Midbrain (tissue), 1 donor: ENCODE measurements around the gene RBP5.
A peak's percentile ranks its signal among the peaks of the same experiment; 100 is the strongest.

Experiments used
- DNase-seq: peaks from one replicate; lab custom pipeline; 2025; lab: John Stamatoyannopoulos, UW

RBP5 gene

DNA sequence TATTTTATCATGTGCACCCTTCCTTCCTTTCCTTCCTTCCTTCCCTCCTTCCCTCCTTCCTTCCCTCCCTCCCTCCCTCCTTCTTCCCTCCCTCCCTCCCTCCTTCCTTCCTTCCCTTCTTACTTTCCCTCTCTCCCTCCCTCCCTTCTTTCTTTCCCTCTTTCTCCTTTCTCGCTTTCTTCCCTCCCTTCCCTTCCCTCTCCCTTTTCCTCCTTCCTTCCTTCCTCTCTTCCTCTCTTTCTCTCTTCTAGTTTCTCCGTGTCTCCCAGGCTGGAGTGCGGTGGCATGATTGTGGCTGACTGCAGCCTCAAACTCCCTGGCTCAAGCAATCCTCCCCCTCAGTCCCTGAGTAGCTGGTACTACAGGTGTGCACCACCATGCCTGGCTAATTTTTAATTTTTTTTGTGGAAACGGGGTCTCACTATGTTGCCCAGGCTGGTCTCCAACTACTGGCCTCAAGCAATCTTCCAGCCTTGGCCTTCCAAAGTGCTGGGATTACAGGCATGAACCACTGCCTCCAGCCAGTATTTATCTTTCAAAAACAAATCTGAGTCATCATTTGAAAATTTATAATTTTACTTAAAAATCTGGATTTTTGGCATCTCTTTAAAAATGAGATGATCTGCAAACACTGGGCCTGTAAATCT, 27.5 kb downstream of the RBP5 start:
- no peak for DNase-seq

DNA sequence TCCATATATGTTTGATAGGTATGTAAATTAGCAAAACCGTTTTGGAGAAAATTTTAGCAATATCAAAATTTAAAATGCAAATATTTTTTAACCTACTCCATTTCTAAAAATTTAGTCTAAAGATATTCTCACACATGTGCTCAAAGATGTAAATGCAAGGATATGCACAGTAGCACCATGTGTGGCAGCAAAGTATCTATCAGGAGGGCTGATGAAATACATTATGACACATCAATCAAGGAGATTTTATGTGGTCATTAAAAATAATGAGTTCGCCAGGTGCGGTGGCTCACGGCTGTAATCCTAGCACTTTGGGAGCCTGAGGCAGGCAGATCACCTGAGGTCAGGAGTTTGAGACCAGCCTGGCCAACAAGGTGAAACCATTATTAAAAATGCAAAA, 28.4 kb downstream of the RBP5 start:
- DNase-seq = no peak

DNA sequence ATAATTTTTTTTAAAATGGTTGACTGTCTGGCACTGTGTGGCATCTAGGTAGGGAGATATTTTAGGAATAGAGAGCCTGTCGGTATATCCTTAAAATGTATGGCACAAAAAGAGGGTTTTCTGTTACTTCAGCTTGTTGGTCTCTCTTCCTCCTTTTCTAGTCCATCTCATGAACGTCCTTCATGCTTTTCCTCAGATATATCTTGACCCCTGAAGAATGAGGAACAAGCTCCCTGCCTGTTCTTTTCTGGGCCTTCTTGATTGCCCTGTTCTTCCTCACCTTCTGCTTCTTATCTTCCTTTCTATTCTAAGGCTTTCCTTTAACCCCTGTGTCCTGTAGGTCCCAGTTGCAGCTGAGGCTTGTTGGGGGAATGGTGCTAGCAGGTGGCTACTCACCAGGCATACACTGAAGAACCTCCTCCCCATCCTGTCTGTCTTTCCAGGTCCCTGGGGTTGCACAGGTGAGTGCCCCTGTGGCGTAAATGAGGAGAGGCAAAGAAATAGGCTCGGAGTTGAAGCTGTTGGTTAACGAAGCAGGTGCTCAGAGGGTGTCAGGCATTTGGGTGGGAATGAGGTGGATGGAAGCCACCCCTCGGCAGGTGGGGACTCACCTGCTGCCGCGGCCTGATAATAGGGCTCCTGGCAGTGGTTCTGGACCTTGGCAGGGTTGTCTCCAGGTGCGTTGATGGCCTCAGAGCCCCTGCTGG, 29.2 kb downstream of the RBP5 start:
- DNase-seq = no peak

DNA sequence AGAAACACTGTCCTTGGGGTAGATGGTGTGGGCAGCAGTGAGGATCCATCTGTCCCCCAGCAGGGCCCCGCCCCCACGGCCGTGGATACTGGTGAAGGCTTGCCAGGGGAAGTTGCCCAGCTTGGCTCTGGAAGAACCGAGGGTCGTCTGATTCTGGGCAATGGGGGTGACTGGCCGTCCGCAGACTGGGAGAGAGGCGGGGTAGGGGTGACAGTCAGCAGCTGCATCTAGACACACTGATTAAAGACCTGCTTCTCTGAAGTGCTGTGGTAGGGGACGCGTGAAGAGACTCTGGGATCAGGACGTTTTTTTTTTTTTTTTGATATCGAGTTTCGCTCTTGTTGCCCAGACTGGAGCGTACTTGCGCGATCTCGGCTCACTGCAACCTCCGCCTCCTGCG, 31.7 kb downstream of the RBP5 start:
- DNase-seq = no peak

DNA sequence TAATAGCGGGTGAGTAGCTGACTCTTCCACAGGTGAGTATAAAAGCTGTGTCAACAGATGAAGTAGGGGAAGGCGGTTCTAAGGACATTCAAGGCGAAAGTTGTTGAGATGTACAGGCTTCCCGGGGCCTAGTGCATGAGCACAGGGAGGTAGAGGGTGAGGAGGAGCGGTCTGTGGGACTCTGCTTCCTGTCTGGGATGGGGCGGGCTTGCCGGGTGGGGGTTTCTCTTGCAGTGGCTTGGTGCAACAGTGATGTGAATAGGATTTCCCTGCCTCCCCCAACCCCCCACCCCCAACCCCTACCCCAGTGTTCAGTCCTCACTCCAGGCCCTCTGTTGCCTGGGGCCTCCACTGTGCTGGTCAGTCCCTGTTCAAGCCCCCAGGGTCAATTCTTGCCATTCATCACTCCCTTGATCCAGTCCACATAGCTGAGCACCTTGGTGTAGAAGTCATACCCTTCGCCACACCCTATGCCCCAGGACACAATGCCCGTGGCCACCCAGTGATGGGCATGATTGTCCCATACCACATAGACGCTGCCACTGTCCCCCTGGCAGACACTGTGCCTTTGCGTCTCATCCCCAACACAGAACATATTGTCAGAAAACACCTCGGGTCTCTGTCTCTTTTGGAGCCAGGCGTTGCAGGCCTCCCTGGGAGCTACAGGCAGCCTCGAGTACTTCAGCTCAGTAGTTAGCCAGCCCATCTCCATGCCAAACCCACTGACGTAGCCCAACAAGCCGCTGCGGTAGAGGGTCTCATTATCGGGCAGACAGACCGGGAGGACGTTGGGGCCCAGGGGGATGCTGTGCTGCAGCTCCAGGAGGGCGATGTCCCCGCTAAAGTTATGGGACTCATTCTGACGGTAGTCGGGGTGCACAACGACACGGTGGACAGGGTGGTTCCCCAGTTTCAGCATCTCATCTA, 32.4 kb downstream of the RBP5 start:
- DNase-seq = no peak

GRCh38 chr12:7093892-7094291, 34.8 kb downstream of the RBP5 start:
- DNase-seq = no peak

- no peak for DNase-seq
Measured at GRCh38 chr12:7093486-7093885, 35.2 kb downstream of the RBP5 start.

GRCh38 chr12:7092986-7093460, 35.7 kb downstream of the RBP5 start:
- no peak for DNase-seq

GRCh38 chr12:7092229-7092985, 36.3 kb downstream of the RBP5 start, which contains the start of gene C1R:
Gene C1R (minus strand): TSS chr12:7092445. CDS start chr12:7092388, 57 bp downstream.
- DNase-seq = peak; percentile 48

DNA sequence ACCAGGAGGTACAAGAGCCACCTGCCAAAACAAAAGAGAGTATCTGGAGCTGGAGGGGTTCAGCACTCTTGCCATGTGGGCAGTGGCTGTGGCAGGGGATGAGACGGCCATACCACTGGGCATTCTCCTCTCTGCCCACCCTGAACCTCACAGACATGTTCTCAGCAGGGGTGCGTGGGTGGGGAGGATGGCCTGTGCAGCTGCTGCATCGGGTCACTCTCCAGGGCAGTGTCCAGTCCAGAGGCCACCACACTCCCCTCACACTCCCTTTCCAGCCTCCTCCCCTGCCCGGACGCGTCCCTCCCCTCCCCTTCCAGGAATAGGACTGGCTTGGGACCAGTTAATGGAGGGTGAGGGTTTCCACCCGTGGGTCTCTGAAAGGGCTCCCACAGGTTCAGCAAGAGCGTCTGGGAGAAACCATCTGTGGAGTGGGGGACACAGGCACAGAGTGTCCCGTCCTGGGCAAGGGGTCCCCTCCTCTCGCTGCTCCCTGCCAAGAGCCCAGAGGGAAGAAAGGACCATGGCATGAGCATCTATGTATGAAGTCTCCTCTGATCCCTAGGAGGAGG, 36.9 kb downstream of the RBP5 start:
- DNase-seq = no peak

GRCh38 chr12:7091171-7091570, 37.5 kb downstream of the RBP5 start:
- DNase-seq = no peak

- DNase-seq = no peak
Measured at GRCh38 chr12:7090222-7090998, 38.3 kb downstream of the RBP5 start.

- no peak for DNase-seq
Measured at GRCh38 chr12:7089196-7089871, 39.4 kb downstream of the RBP5 start.

- DNase-seq = no peak
Measured at GRCh38 chr12:7083125-7083524, 45.6 kb downstream of the RBP5 start.

DNA sequence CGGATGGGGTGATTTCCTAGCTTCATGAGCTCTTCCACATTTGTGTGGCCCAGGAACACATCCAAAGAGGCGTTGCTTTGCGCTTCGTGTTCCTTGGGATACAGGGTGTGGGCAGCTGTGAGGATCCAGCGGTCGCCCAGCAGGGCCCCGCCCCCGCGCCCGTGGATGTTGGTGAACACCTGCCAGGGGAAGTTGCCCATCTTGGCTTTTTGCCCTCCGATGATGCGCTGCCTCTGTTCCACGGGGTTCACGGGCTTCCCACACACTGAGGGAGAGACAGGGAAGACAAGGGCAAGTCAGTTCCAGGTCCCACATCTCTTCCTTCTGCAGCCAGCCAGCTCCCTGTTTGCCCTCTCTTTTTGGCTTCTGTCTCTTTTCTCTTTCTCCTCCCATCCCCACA, 47.7 kb downstream of the RBP5 start:
- no peak for DNase-seq

DNA sequence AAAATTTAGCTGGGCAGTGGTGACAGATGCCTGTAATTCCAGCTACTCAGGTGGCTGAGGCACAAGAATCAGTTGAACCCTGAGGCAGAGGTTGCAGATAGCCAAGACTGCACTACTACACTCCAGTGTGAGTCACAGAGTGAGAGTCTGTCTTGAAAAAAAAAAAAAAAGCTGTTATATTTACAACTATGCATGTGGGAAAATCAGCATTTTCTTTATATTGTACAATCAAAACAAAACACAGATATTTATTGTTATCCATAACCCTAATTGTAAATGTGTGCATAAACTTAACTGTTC, 48.9 kb downstream of the RBP5 start:
- no peak for DNase-seq

GRCh38 chr12:7078163-7078562, 50.5 kb downstream of the RBP5 start:
- no peak for DNase-seq

DNA sequence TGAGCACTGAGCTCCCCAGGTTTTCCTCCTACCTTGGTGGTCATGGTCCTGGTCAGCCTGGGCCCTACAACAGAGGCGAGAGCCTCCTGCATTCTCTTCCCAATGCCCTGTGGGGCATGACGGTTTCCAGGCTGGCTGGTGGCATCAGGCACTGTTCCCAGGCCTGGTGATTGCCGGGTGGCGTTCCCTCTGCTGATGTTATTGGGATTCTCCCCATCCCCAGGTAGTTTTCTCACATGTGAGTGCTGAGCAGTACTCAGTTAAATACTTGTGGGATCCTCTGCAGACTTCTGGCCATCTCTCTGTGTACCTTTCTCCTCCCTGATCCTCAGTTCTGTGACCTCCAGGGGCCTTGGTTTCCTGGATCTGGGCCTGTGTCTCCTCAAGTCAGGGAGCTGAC, 52.2 kb downstream of the RBP5 start:
- no peak for DNase-seq

GRCh38 chr12:7075939-7076338, 52.8 kb downstream of the RBP5 start:
- no peak for DNase-seq

DNA sequence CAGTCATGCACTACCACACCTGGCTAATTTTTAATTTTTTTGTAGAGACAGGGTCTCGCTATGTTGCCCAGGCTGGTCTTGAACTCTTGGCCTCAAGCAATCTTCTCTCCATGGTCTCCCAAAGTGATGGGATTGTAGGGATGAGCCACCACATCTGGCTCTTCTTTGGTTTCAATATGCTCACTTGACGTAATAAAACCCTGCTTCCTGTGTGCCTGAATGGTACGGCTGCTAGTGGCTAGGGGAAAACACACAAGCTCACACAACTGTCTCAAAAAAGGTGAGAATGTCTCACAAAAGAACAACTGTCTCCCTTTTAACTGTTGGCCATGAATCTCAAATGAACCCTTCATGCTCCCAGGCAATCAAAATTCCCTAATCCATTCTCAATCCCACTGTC, 53.2 kb downstream of the RBP5 start:
- no peak for DNase-seq
